ENCODE results near the gene PSMC2. TPM values are rescaled to one million over a fixed set of nuclear protein-coding genes. Genes with fewer than 3 reads are reported as not detected.

The PSMC2 gene
- total RNA-seq, 6 experiments from 2014 or later, result 71.3 to 96.6 (median 78.2) TPM

GRCh38 chr7:103387242-103387641 is 39.8 kb downstream of the PSMC2 start:
- ATAC-seq (no peak), DNase-seq (no peak)
- Histone ChIP-seq H3K4me3 (no peak overlapping the region), H3K27me3 (no peaks in the 10 kb centered on the region), H3K9me3 (no peaks in the 10 kb centered on the region), H3K36me3 (no peaks in the 10 kb centered on the region), H3K4me1 (peaks cover 0 to 15% (median 4%) of the 10 kb centered on the region in 4 donors), H3K27ac (no peak overlapping the region)
- 83% methylated on average over 1 of the region's 1 CpG for WGBS (ENCODE audit: insufficient coverage, low coverage, low lambda C conversion rate, missing lambda C conversion rate)
- intact Hi-C loops (cut with DNase I), result no loop called here
- TF ChIP-seq CTCF (IDR thresholded peaks at IDR 0.05) (no peak), POLR2A (IDR thresholded peaks at IDR 0.05) (no peak)

- 33% methylated on average over 4 of the region's 4 CpGs for WGBS (ENCODE audit: insufficient coverage, low coverage, low lambda C conversion rate, missing lambda C conversion rate)
- Histone ChIP-seq H3K4me1 (peaks cover 0 to 15% (median 4%) of the 10 kb centered on the region in 4 donors), H3K27ac (peak overlapping the region; percentile 79 to 83 (median 83)), H3K27me3 (no peaks in the 10 kb centered on the region), H3K9me3 (no peaks in the 10 kb centered on the region), H3K36me3 (no peaks in the 10 kb centered on the region), H3K4me3 (no peak overlapping the region)
- ATAC-seq, result peak; percentile 95 to 98 (median 97)
- no peak for TF ChIP-seq CTCF (IDR thresholded peaks at IDR 0.05)
- peak; percentile 71 for TF ChIP-seq POLR2A (IDR thresholded peaks at IDR 0.05)
- intact Hi-C loops (cut with DNase I), result no loop called here
- peak in 2 of 3 donors; percentile 22 to 78 for DNase-seq
Observed at GRCh38 chr7:103388469-103389140, 41.2 kb downstream of the PSMC2 start.

GRCh38 chr7:103389263-103389662 is 41.8 kb downstream of the PSMC2 start:
- Histone ChIP-seq H3K27me3 (no peaks in the 10 kb centered on the region), H3K27ac (peak overlapping the region; percentile 46 to 80 (median 79)), H3K4me1 (peaks cover 0 to 15% (median 4%) of the 10 kb centered on the region in 4 donors), H3K36me3 (no peaks in the 10 kb centered on the region), H3K4me3 (no peak overlapping the region), H3K9me3 (no peaks in the 10 kb centered on the region)
- no peak for TF ChIP-seq CTCF (IDR thresholded peaks at IDR 0.05)
- TF ChIP-seq POLR2A (IDR thresholded peaks at IDR 0.05), result no peak
- intact Hi-C loops (cut with DNase I), result no loop called here
- ATAC-seq (peak; percentile 7 to 38 (median 20)), DNase-seq (no peak)
- WGBS (ENCODE audit: insufficient coverage, low coverage, low lambda C conversion rate, missing lambda C conversion rate), result 90% methylated on average over 3 of the region's 3 CpGs

GRCh38 chr7:103391150-103391549 is 43.7 kb downstream of the PSMC2 start:
- Histone ChIP-seq H3K9me3 (no peaks in the 10 kb centered on the region), H3K27ac (no peak overlapping the region), H3K4me3 (no peak overlapping the region), H3K4me1 (peaks cover 0 to 15% (median 4%) of the 10 kb centered on the region in 4 donors), H3K36me3 (no peaks in the 10 kb centered on the region), H3K27me3 (no peaks in the 10 kb centered on the region)
- intact Hi-C loops (cut with DNase I), result no loop called here
- DNase-seq (no peak), ATAC-seq (no peak)
- 86% methylated on average over 5 of the region's 5 CpGs for whole genome bisulfite sequencing (ENCODE audit: insufficient coverage, low coverage, low lambda C conversion rate, missing lambda C conversion rate)
- TF ChIP-seq CTCF (IDR thresholded peaks at IDR 0.05), result no peak
- TF ChIP-seq POLR2A (IDR thresholded peaks at IDR 0.05), result no peak

Measured in right lobe of liver (tissue), 6 donors.